Keratinocyte (primary cell): ENCODE measurements around the gene BRINP1.

Experiments
- EZH2 ChIP-seq: IDR thresholded peaks from one replicate; pipeline ENCODE4 v1.6.1; 2012; ENCODE audit warnings: inconsistent platforms, mild to moderate bottlenecking, low read length, moderate library complexity
- TF ChIP-seq, protein P1 (sequence below), 3 experiments: IDR thresholded peaks in 1 of 3; conservative IDR thresholded peaks in 1 of 3; optimal IDR thresholded peaks in 1 of 3; 2 replicates in 2 of 3; 3 replicates in 1 of 3; pipeline versions ENCODE3 to v1.5.1; 2011; ENCODE audit warnings: low read length in 3 of 3, mild to moderate bottlenecking in 3 of 3, moderate library complexity in 2 of 3, control low read depth in 1 of 3, inconsistent platforms in 1 of 3; ENCODE audit not compliant: insufficient read depth in 2 of 3; ENCODE audit errors: extremely low read depth in 1 of 3

DNA sequence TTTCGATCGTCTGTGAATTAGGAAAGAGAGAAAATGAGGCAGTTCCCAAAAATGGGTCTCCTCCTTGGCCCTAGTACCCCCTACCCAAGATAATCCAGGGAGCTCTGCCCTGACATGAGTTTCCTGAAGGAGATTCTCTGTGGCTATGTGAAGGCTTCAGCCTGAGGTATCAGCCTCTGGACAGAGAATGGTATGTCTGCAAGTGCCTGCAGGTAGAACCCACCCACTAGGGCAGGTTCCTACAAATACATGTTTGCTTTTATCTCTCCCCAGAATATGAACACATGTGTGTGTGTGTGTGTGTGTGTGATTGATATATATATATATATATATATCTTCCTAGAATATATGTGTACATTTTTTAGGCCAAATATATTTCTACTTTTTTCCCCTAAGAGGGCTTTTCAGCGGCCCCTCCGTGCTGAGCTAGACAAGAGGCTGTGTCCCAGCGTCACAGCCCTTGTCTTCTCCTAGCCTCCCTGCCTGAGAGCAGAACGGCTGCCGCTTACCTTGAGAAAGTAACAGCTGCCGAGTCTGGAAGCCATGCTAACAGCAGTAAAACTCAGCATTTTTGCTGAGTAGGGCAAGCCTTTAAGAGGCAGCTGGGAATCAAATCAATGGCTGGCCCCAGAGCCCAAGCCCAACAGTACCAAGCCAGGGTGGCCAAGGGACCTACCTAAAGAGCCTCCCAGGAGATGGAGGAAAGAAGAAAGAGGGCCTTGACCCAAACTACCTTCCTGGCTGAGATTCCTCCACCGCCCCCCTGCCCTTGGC, 2.1 kb downstream of the BRINP1 start:
- TF ChIP-seq, protein P1, sequence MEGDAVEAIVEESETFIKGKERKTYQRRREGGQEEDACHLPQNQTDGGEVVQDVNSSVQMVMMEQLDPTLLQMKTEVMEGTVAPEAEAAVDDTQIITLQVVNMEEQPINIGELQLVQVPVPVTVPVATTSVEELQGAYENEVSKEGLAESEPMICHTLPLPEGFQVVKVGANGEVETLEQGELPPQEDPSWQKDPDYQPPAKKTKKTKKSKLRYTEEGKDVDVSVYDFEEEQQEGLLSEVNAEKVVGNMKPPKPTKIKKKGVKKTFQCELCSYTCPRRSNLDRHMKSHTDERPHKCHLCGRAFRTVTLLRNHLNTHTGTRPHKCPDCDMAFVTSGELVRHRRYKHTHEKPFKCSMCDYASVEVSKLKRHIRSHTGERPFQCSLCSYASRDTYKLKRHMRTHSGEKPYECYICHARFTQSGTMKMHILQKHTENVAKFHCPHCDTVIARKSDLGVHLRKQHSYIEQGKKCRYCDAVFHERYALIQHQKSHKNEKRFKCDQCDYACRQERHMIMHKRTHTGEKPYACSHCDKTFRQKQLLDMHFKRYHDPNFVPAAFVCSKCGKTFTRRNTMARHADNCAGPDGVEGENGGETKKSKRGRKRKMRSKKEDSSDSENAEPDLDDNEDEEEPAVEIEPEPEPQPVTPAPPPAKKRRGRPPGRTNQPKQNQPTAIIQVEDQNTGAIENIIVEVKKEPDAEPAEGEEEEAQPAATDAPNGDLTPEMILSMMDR (optimal IDR thresholded peaks at IDR 0.05 in 1 of 3, IDR thresholded peaks at IDR 0.05 in 1 of 3, conservative IDR thresholded peaks at IDR 0.05 in 1 of 3; ENCODE audit: extremely low read depth in 1 of 3, insufficient read depth in 2 of 3, low read length in 3 of 3), result no peak
- TF ChIP-seq EZH2, result no peak
